Left renal pelvis (tissue), 4 donors: ENCODE data around the gene OR51E1. TPM values are rescaled to one million over a fixed set of nuclear protein-coding genes. Genes with fewer than 3 reads are reported as not detected.

Experiments used
- DNase-seq, 4 donors: peaks; one replicate each; pipeline ENCODE4 v3.0.0-alpha.2; 2013; ENCODE audit warnings: low read depth in 4 of 4, low spot score in 3 of 4
- polyA plus RNA-seq, 4 donors: library from polyadenylated mRNA; unstranded; fragments of 120-200 nt; gene quantifications; one replicate each; pipeline ENCODE4 v1.2.1, GENCODE V29; 2013; ENCODE audit not compliant: insufficient read length in 4 of 4

Gene OR51E1
- polyA plus RNA-seq, 4 donors = 1.8 to 3.1 (median 2.3) TPM

DNA sequence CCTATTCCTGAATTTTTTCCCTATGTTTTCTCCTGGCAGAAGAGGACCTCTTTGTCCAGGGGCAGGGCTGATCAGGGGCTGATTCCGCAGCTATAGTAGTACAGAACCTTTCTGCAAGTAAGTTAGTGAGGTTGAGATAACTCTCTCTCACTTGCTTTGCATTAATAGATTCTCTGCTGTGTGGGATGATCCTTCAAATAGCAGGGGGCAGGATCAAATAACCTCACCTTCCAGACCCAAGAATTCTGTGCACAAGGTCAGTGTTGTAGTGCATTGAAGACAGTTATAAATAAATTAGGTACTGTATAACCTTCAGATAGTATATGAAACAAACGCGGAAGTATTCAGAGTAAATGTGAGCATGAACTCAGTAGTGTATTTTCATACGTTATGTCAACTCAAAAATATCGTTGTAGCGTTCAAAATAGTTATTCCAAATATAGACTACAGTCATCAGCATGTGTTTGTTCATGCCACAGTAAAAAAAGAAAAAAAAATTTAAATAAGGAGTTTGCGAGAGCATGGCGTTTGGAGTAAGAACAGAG lies 61.1 kb downstream of the OR51E1 start:
- no peak for DNase-seq

Other genes starting within 250 kb of the OR51E1 start
- gene OR52K2, start 194.7 kb upstream of the OR51E1 start, polyA plus RNA-seq = not detected
- under 1 TPM; 0.09 to 0.18 (median 0.13) TPM for gene OR52K1, start 161.3 kb upstream of the OR51E1 start, polyA plus RNA-seq
- gene OR52M1, start 98.8 kb upstream of the OR51E1 start, polyA plus RNA-seq = not detected
- not detected for gene OR52I2, start 62.2 kb upstream of the OR51E1 start, polyA plus RNA-seq
- under 1 TPM in 1 of 4 donors, not detected in 3; 0.08 TPM for gene OR52I1, start 49.9 kb upstream of the OR51E1 start, polyA plus RNA-seq
- gene TRIM68, start 35.8 kb upstream of the OR51E1 start, polyA plus RNA-seq = 10 to 100 TPM; 16.4 to 23.0 (median 20.5) TPM
- gene OR51D1, start 6.5 kb upstream of the OR51E1 start, polyA plus RNA-seq = not detected
- gene OR51E2, start 53.9 kb downstream of the OR51E1 start, polyA plus RNA-seq = under 1 TPM; 0.46 to 0.89 (median 0.67) TPM
- gene MMP26, start 60.8 kb downstream of the OR51E1 start, polyA plus RNA-seq = under 1 TPM; 0.21 to 0.71 (median 0.30) TPM
- gene OR51F1, start 126.0 kb downstream of the OR51E1 start, polyA plus RNA-seq = not detected
- not detected for gene OR52R1, start 160.4 kb downstream of the OR51E1 start, polyA plus RNA-seq
- gene OR51F2, start 177.3 kb downstream of the OR51E1 start, polyA plus RNA-seq = not detected
- not detected for gene OR51S1, start 205.2 kb downstream of the OR51E1 start, polyA plus RNA-seq
- gene OR51T1, start 237.9 kb downstream of the OR51E1 start, polyA plus RNA-seq = not detected